HG03280 (cell line): ENCODE measurements around the gene LRRC23.

ENCODE experiments used
- ATAC-seq: cut with Tn5 transposase; IDR thresholded peaks from one replicate; pipeline ENCODE4 v1.9.1; 2021; ENCODE audit warnings: mild to moderate bottlenecking, moderate library complexity; ENCODE audit not compliant: unreplicated experiment

LRRC23 gene

GRCh38 chr12:6955108-6956020 lies 50.7 kb downstream of the LRRC23 start:
- ATAC-seq, result no peak

DNA sequence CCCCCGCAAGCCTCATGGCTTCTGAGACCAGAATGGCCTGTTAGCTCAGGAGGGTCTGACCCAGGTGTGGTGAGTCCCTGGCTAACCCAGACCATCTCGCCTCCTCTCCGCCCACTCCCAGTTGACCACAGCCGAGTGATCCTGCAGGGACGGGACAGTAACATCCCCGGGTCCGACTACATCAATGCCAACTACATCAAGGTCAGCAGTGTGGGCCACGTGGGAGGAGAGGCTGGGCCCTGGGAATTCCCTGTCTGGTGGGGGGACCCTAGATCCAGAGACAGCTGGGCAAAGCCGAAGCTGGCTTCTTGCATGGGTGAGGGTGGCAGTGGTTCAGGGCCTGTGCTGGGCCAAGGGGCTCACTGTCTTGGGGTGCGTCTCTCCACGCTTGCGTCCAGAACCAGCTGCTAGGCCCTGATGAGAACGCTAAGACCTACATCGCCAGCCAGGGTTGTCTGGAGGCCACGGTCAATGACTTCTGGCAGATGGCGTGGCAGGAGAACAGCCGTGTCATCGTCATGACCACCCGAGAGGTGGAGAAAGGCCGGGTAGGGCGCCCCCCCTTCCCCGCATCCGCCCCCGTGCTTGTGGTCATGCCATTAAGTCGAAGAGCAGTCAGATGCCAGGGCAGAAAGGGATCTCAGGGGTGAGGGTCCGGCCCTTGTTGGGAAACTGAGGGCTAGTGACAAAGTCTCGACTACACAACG lies 51.6 kb downstream of the LRRC23 start:
- ATAC-seq, result no peak

GRCh38 chr12:6957151-6957701 lies 52.6 kb downstream of the LRRC23 start:
- ATAC-seq, result no peak

DNA sequence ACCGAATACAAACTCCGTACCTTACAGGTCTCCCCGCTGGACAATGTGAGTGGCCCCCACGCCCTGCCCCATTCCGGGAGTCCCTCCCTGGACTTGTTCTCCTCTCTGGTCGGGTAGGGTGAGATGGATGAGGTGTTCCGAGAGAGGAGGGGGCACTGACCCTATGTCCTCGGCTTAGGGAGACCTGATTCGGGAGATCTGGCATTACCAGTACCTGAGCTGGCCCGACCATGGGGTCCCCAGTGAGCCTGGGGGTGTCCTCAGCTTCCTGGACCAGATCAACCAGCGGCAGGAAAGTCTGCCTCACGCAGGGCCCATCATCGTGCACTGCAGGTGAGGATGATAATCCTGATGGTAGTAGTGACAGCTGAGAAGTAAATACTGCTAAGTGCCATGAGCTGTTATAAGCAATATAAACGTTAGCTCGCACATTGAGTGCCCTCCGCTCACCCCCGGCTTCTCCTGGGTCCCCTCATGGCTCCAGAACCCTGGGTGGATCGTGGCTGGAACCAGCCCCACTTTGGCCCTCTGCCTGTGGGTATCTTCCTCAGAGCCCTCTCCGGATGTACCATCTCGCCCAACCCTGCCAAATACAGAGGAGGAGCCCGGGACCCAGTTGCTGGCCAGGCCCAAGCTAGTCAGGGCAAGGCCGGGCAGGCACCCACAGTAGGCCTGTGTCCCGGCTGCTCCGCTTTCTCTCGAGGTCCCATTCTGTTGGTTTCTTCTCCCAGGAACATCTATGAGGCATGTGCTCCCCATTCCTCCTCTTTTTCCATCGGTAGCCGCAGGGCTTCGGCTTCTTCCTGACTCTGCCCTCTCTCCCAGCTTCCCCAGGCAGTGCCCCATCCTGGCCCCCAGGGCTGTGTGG lies 53.4 kb downstream of the LRRC23 start:
- no peak for ATAC-seq

DNA sequence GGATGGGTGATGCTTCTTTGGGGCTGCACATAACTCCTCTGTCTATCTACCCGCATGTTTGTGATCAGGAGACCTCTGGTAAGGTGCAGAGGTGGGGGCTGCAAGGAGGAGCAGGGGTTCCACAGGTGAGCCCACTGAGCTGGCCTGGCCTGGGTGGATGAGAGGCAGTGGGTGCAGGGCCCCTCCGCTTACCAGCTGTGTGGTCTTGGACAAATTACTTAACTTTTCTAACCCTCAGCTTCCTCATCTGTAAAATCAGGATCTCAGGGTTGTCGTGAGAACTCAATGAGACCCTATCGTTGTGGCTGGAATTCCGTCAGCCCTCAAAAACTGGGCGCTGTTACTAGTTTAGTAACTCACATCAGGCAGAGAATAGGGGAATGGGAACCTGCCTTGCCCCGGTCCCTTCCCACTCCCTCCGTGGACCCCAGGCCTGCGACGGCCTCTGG lies 54.0 kb downstream of the LRRC23 start:
- no peak for ATAC-seq

GRCh38 chr12:6959058-6959804 lies 54.6 kb downstream of the LRRC23 start:
- ATAC-seq, result peak; percentile 46

GRCh38 chr12:6959805-6960592 lies 55.4 kb downstream of the LRRC23 start:
- ATAC-seq, result no peak

DNA sequence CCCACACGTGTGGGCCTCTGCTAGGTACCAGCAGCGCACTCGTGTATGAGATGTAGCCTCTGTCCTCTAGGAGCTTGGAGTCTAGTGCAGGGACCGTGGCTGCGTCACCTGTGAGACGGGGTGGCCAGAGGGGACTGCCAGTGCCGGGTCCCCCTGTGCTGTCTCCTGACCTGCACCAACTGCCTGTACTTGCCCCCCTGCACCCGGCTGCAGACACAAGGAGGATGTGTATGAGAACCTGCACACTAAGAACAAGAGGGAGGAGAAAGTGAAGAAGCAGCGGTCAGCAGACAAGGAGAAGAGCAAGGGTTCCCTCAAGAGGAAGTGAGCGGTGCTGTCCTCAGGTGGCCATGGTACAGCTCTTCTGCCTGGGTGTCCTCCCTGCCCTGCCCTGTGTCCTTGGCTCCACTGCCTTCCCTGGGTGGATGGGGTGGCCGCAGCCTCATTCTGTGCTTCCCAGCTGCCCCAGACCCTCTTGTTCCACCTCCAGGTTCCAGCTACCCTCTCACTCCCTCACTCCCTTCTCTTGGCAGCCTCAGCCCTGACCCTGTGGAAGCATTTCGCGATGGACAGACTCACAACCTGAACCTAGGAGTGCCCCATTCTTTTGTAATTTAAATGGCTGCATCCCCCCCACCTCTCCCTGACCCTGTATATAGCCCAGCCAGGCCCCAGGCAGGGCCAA lies 56.1 kb downstream of the LRRC23 start:
- ATAC-seq, result peak; percentile 26

GRCh38 chr12:6961278-6961694 lies 56.7 kb downstream of the LRRC23 start:
- ATAC-seq, result no peak

- ATAC-seq, result no peak
Measured at GRCh38 chr12:6961695-6962284, 57.2 kb downstream of the LRRC23 start.

GRCh38 chr12:6962285-6963015 lies 57.8 kb downstream of the LRRC23 start:
- no peak for ATAC-seq

DNA sequence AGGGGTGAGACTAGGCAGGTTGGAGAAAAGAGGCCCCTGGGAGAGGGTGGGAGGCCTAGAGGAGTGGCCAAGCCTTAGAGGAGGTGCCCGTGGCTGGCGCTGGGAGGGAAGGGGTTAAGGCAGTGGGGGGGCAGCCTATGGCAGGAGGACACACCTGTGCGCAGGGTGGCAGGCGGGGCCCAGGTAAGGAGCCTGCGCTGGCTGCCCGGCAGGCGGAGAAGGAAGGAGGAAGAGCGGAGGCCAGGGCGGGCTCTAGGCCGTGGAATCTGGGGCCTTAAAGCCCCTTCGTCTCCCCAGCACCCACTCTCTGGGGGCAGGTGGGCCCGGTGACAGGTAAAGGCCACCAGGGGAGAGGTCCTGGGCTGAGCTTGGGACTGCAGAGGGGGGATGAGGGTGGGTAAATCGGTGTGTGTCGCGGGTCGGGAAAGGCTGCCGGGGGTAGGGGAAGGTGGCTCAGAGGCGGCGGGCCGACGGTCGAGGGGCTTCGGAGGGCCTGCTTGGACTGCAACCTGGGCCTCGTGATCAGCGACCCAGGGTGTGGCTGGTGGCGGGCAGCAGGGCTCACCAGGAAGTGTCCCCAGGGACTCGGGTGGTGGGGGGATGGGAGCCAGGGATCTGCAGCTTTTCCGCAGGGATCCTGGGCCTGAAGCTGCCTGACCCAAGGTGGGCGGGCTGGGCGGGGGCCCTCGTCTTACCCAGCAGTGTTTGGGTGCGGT lies 58.6 kb downstream of the LRRC23 start:
- ATAC-seq, result no peak
